ENCODE results near the gene AFF3. TPM values are rescaled to one million over a fixed set of nuclear protein-coding genes. Genes with fewer than 3 reads are reported as not detected.

AFF3 gene
- total and polyA plus RNA-seq, 10 of the 15 experiments (the other 5 are each of a cell fraction or from before 2014, with no cell fraction given) = 0.26 to 5.5 (median 3.0) TPM

- H3K79me2 ChIP-seq (ENCODE audit: control insufficient read depth, insufficient read depth, low read length) = no peaks in the 10 kb centered on the region
- no peaks in the 10 kb centered on the region; the same call in 1 of the 2 replicates for H3K4me1 ChIP-seq (ENCODE audit: control insufficient read depth, insufficient read depth, low read length)
- no peaks in the 10 kb centered on the region for H3K27me3 ChIP-seq (replicated peaks in 1 of 2; ENCODE audit: control insufficient read depth in 2 of 2, insufficient read depth in 2 of 2, low read length in 1 of 2)
- no peak overlapping the region for H3K9ac ChIP-seq (ENCODE audit: control insufficient read depth, insufficient read depth, low read length)
- H3K36me3 ChIP-seq (ENCODE audit: control insufficient read depth in 2 of 2, insufficient read depth in 2 of 2, low read length in 1 of 2) = no peaks in the 10 kb centered on the region
- no peak overlapping the region for H3K27ac ChIP-seq (ENCODE audit: control insufficient read depth, insufficient read depth)
- intact Hi-C loops (cut with micrococcal nuclease; ENCODE audit: unreplicated experiment) = no loop called here
- FAIRE-seq (no peak), DNase-seq (ENCODE audit: low read depth, low spot score) (no peak), ATAC-seq (no peak)
- in situ Hi-C loops (cut with MboI) = no loop called here
- RAD21 ChIA-PET (ENCODE audit: unreplicated experiment) = no interaction called here
- SMC1A ChIA-PET (ENCODE audit: uncharacterized antibody, unreplicated experiment) = interaction anchor here (0.9 kb wide), 1 partner anchor 14 kb away, joined by 3 read pairs; no protein-coding TSS in a partner anchor
- H2AFZ ChIP-seq (ENCODE audit: control insufficient read depth, low read depth, low read length) = no peak overlapping the region
- CTCF ChIA-PET = no interaction called here
- no peaks in the 10 kb centered on the region for H4K20me1 ChIP-seq (ENCODE audit: control insufficient read depth, insufficient read depth)
- POLR2A ChIA-PET = no interaction called here
- H3K4me2 ChIP-seq (ENCODE audit: control insufficient read depth, insufficient read depth) = no peak overlapping the region
- H3K4me3 ChIP-seq = no peak overlapping the region
- no TSS peak for BruUV-seq (replicated peaks)
- no peaks in the 10 kb centered on the region for H3K9me3 ChIP-seq (replicated peaks; ENCODE audit: control insufficient read depth, insufficient read depth, low read length)
- no peak for TF ChIP-seq DPF2 (IDR thresholded peaks at IDR 0.05)
- no peak for TF ChIP-seq ZBTB33 (IDR thresholded peaks at IDR 0.05)
- TF ChIP-seq RCOR1 (conservative IDR thresholded peaks at IDR 0.05; ENCODE audit: low read depth, low read length) = no peak
- TF ChIP-seq CREM (IDR thresholded peaks at IDR 0.05; ENCODE audit: low read depth) = no peak
- no peak for TF ChIP-seq RBBP5 (conservative IDR thresholded peaks at IDR 0.05)
- no peak for TF ChIP-seq ZBTB11 (CRISPR knock-in tag; IDR thresholded peaks at IDR 0.05)
- no peak for TF ChIP-seq POU2F2 (IDR thresholded peaks at IDR 0.05; ENCODE audit: borderline replicate concordance, low read depth, low read length)
- TF ChIP-seq ZNF24 (IDR thresholded peaks at IDR 0.05) = no peak
- no peak for TF ChIP-seq MEF2A (IDR thresholded peaks at IDR 0.05; ENCODE audit: insufficient read depth, low read depth, low read length)
- no peak for TF ChIP-seq NR2F1 (conservative IDR thresholded peaks at IDR 0.05)
- no peak for TF ChIP-seq MXI1 (IDR thresholded peaks at IDR 0.05; ENCODE audit: low read depth, low read length)
- no peak for TF ChIP-seq SP1 (IDR thresholded peaks at IDR 0.05; ENCODE audit: low read depth, low read length)
- TF ChIP-seq CBX5 (IDR thresholded peaks at IDR 0.05; ENCODE audit: low read depth) = no peak
- TF ChIP-seq PBX3 (IDR thresholded peaks at IDR 0.05; ENCODE audit: insufficient replicate concordance, low read depth, low read length) = no peak
Measured at GRCh38 chr2:100057901-100058261, 84.5 kb downstream of the AFF3 start.

Data from GM12878 (cell line).